Mammary epithelial cell (primary cell): Measurements from ENCODE around the gene BAHD1.

Source experiments
- EZH2 ChIP-seq: IDR thresholded peaks from 2 replicates; pipeline ENCODE4 v1.6.1; 2012; ENCODE audit warnings: low read length, inconsistent platforms, borderline replicate concordance
- TF ChIP-seq, protein P1 (sequence below), 2 donors: IDR thresholded peaks in 1 of 2; conservative IDR thresholded peaks in 1 of 2; 2 replicates each; pipeline ENCODE4 v1.5.1; 2011 to 2012; ENCODE audit warnings: inconsistent platforms in 2 of 2, low read length in 2 of 2, mild to moderate bottlenecking in 2 of 2, control low read depth in 1 of 2, low read depth in 1 of 2; ENCODE audit not compliant: insufficient read depth in 1 of 2; ENCODE audit errors: extremely low read depth in 1 of 2

DNA sequence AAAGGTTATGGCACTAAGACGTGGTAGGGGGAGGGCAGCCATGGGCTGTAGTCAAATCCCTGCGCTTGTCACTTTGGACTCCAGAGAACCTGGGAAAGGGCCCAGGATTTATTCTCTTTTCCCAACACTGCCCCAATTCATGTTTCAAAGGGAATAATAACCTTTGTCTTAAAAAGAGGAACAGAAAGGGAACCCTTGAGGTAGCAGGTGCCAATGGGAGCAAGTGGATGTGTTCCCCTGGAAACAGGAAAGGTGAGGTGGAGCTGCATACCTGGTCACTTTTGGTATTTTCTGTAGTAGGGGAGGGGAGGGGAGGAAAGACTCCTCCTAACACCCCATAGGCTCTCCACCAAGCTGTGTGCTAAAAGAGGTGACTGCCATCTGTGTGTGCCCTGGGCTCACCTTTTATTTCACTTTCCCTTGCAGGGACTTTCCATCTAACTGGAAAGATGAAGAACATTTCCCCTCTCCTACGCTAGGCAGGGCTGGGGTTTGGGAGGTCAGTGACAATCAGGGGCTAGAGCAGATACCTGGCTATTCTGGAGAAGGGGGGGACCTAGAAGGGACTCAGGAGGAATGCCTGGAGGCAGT lies 23.9 kb downstream of the BAHD1 start:
- TF ChIP-seq, protein P1, sequence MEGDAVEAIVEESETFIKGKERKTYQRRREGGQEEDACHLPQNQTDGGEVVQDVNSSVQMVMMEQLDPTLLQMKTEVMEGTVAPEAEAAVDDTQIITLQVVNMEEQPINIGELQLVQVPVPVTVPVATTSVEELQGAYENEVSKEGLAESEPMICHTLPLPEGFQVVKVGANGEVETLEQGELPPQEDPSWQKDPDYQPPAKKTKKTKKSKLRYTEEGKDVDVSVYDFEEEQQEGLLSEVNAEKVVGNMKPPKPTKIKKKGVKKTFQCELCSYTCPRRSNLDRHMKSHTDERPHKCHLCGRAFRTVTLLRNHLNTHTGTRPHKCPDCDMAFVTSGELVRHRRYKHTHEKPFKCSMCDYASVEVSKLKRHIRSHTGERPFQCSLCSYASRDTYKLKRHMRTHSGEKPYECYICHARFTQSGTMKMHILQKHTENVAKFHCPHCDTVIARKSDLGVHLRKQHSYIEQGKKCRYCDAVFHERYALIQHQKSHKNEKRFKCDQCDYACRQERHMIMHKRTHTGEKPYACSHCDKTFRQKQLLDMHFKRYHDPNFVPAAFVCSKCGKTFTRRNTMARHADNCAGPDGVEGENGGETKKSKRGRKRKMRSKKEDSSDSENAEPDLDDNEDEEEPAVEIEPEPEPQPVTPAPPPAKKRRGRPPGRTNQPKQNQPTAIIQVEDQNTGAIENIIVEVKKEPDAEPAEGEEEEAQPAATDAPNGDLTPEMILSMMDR (conservative IDR thresholded peaks at IDR 0.05 in 1 of 2, IDR thresholded peaks at IDR 0.05 in 1 of 2; ENCODE audit: extremely low read depth in 1 of 2, insufficient read depth in 1 of 2, low read depth in 1 of 2, low read length in 2 of 2): no peak
- TF ChIP-seq EZH2: no peak
